Thyroid gland (tissue), 4 donors: ENCODE measurements around the gene LCP1. TPM values are rescaled to one million over a fixed set of nuclear protein-coding genes. Genes with fewer than 3 reads are reported as not detected.
"Not testable (repeated sequence)": the region's sequence is repeated elsewhere in the genome, so short reads cannot be mapped to it uniquely, and the experiment has no call there.

Experiments used
- DNase-seq, 2 donors: peaks; one replicate each; pipeline ENCODE4 v3.0.0-alpha.2; 2019
- H3K27ac ChIP-seq, 3 donors: fragments of 200-600 bp; sonication (generic); 1 replicate in 2 of 3; 2 replicates in 1 of 3; pipeline ENCODE4 v1.5.1; 2016 to 2019; ENCODE audit warnings: mild to moderate bottlenecking in 1 of 3, moderate library complexity in 1 of 3
- H3K27me3 ChIP-seq: fragments of 200-600 bp; sonication (generic); one replicate; pipeline ENCODE4 v1.5.1; 2019
- H3K36me3 ChIP-seq, 2 donors: fragments of 200-600 bp; sonication (generic); one replicate each; pipeline ENCODE4 v1.5.1; 2016 to 2019
- H3K4me1 ChIP-seq, 2 donors: fragments of 200-600 bp; sonication (generic); one replicate each; pipeline ENCODE4 v1.5.1; 2017 to 2019
- H3K4me3 ChIP-seq, 3 donors: fragments of 200-600 bp; sonication (generic); replicated peaks in 1 of 3; 1 replicate in 2 of 3; 2 replicates in 1 of 3; pipeline ENCODE4 v1.5.1; 2016; ENCODE audit warnings: mild to moderate bottlenecking in 1 of 3
- H3K9me3 ChIP-seq: fragments of 200-600 bp; sonication (generic); one replicate; pipeline ENCODE4 v1.5.1; 2017
- POLR2A ChIP-seq, 2 donors: fragments of 450-650 bp; IDR thresholded peaks; one replicate each; pipeline ENCODE4 v1.6.1; 2017; ENCODE audit warnings: antibody characterized with exemption in 2 of 2, mild to moderate bottlenecking in 2 of 2, moderate library complexity in 1 of 2
- WGBS, 2 donors: methylation state at CpG; one replicate each; pipeline ENCODE4 v1.1.5; 2017; 5-methylcytosine and 5-hydroxymethylcytosine counted together
- intact Hi-C: fragments of 100-400 bp; cut with DNase I; formaldehyde crosslinking; loops from one replicate; pipeline ENCODE4 v1.15.1; 2023
- total RNA-seq, 4 donors: library from RNA; depleted of rRNA; stranded (reverse); fragments of >200 nt; gene quantifications; one replicate each; pipeline ENCODE4 v1.2.3, GENCODE V29; 2016
- TF ChIP-seq, protein P1 (sequence below), 6 experiments: fragments of 200-600 bp in 3 of 6; fragments of 450-650 bp in 3 of 6; sonication (generic) in 3 of 6; IDR thresholded peaks; one replicate each; pipeline ENCODE4 v1.5.1; 2016 to 2019; ENCODE audit warnings: antibody characterized with exemption in 6 of 6, mild to moderate bottlenecking in 2 of 6, inconsistent platforms in 1 of 6, moderate library complexity in 1 of 6

Gene LCP1, protein sequence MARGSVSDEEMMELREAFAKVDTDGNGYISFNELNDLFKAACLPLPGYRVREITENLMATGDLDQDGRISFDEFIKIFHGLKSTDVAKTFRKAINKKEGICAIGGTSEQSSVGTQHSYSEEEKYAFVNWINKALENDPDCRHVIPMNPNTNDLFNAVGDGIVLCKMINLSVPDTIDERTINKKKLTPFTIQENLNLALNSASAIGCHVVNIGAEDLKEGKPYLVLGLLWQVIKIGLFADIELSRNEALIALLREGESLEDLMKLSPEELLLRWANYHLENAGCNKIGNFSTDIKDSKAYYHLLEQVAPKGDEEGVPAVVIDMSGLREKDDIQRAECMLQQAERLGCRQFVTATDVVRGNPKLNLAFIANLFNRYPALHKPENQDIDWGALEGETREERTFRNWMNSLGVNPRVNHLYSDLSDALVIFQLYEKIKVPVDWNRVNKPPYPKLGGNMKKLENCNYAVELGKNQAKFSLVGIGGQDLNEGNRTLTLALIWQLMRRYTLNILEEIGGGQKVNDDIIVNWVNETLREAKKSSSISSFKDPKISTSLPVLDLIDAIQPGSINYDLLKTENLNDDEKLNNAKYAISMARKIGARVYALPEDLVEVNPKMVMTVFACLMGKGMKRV
- 10 to 100 TPM in 2 of 4 donors, 1 to 10 TPM in 2; 8.7 to 27.3 (median 11.9) TPM for total RNA-seq

DNA sequence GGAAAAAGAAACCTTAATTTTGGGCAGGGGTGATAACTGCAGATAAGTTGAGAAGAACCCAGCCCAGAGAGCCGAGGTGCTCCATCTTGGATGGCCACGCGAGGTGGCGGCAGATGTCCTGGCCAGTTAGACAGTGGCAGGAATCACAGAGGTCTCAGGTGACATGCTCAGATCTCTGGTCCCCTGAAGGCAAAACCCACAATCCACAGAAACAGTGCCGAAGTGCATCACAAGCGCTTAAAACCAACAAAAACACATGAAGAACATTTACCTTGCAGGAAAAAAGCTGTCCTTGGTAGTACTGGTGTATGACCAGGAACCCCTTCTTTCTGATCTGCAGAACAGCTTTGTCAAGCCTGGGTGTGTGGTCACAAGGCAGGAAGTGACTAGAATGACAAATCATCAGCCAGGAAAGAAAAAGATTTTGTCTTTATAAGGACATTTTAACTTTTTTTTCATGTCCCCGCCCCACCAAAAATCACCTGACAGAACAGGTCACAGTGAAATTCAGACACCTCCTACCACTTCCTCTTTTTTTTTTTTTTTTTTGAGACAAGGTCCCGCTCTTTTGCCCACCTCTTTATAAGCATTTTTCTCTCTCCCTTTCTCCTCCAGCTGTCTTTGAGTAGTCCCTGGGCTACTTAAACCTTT lies at the start of gene LCP1:
LCP1 (minus strand) TSS at position 338 of the 651 bp plus-strand sequence. CDS start 22,515 bp downstream, outside the sequence.
- no peak for TF ChIP-seq POLR2A (IDR thresholded peaks at IDR 0.05)
- TF ChIP-seq, protein P1, sequence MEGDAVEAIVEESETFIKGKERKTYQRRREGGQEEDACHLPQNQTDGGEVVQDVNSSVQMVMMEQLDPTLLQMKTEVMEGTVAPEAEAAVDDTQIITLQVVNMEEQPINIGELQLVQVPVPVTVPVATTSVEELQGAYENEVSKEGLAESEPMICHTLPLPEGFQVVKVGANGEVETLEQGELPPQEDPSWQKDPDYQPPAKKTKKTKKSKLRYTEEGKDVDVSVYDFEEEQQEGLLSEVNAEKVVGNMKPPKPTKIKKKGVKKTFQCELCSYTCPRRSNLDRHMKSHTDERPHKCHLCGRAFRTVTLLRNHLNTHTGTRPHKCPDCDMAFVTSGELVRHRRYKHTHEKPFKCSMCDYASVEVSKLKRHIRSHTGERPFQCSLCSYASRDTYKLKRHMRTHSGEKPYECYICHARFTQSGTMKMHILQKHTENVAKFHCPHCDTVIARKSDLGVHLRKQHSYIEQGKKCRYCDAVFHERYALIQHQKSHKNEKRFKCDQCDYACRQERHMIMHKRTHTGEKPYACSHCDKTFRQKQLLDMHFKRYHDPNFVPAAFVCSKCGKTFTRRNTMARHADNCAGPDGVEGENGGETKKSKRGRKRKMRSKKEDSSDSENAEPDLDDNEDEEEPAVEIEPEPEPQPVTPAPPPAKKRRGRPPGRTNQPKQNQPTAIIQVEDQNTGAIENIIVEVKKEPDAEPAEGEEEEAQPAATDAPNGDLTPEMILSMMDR (IDR thresholded peaks at IDR 0.05): no peak
- H3K9me3 ChIP-seq: no peaks in the 10 kb centered on the region
- no peak within 1 kb of the TSS for H3K4me3 ChIP-seq
- H3K36me3 ChIP-seq: no peaks in the 10 kb centered on the region
- no peaks in the 10 kb centered on the region for H3K4me1 ChIP-seq
- intact Hi-C loops: no loop called here
- 68 to 79% methylated on average over 8 of the region's 8 CpGs for WGBS, 2 donors
- H3K27ac ChIP-seq: no peak within 1 kb of the TSS
- DNase-seq: peak in 1 of 2 donors; percentile 10
- H3K27me3 ChIP-seq: no peaks in the 10 kb centered on the region

DNA sequence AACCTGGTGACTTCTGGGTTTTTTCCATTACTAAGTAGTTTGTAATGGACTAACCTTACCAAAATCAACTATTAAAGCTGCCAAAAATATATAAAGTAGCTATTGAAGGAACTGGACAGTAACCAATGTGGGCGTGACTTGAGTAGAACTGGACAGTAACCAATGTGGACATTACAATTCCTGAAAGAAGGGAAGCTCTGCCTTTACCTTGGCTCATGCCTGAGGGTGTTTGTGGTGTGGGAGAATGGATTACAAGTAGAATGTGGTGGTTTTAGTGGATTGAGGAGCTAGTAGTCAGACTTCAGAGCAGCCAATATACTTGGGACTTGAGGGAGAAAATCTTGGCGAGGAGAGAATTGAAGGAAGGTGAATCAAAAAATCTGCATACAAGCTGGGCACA lies 47.3 kb upstream of the LCP1 start:
- 93 to 98% methylated on average over 2 of the region's 2 CpGs for WGBS, 2 donors
- Histone ChIP-seq H3K9me3 (no peaks in the 10 kb centered on the region), H3K4me1 (no peaks in the 10 kb centered on the region), H3K4me3 (no peak overlapping the region), H3K36me3 (no peaks in the 10 kb centered on the region), H3K27ac (no peak overlapping the region), H3K27me3 (no peaks in the 10 kb centered on the region)
- no peak for DNase-seq
- TF ChIP-seq POLR2A (IDR thresholded peaks at IDR 0.05): no peak
- TF ChIP-seq, protein P1 (IDR thresholded peaks at IDR 0.05): no peak
- intact Hi-C loops: no loop called here

DNA sequence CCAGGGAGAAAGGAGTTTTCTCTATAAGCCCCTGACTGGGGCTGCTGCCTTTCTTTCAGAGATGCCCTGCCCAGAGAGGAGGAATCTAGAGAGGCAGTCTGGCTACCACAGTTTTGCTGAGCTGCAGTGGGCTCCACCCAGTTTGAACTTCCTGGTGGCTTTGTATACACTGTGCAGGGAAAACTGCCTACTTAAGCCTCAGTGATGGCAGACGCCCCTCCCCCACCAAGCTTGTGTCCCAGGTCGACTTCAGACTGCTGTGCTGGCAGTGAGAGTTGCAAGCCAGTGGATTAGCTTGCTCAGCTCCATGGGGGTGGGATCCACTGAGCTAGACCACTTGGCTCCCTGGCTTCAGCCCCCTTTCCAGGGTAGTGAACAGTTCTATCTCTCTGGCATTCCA lies 38.3 kb upstream of the LCP1 start:
- H3K27ac ChIP-seq, H3K36me3 ChIP-seq, H3K27me3 ChIP-seq, H3K9me3 ChIP-seq, H3K4me1 ChIP-seq, H3K4me3 ChIP-seq, intact Hi-C loops: not testable (repeated sequence)
- DNase-seq: peak; percentile 29 to 54
- 6% methylated on average over 2 of the region's 2 CpGs; no CpG with 5 or more reads in 1 of the 2 donors for WGBS, 2 donors

DNA sequence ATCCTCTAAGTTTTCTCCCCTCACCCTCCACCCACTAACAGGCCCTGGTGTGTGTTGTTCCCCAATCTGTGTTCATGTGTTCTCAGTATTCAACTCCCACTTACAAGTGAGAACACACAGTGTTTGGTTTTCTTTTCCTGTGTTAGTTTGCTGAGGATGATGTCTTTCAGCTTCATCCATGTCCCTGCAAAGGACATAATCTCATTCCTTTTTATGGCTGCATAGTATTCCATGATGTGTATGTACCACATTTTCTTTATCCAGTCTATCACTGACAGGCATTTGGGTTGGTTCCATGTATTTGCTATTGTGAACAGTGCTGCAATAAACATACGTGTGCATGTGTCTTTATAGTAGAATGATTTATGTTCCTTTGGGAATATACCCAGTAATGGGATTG lies 32.8 kb upstream of the LCP1 start:
- H3K36me3 ChIP-seq, H3K9me3 ChIP-seq, H3K4me3 ChIP-seq, H3K27me3 ChIP-seq, H3K27ac ChIP-seq, intact Hi-C loops, DNase-seq, H3K4me1 ChIP-seq: not testable (repeated sequence)
- 94% methylated on average over 1 of the region's 1 CpG for WGBS, 2 donors

DNA sequence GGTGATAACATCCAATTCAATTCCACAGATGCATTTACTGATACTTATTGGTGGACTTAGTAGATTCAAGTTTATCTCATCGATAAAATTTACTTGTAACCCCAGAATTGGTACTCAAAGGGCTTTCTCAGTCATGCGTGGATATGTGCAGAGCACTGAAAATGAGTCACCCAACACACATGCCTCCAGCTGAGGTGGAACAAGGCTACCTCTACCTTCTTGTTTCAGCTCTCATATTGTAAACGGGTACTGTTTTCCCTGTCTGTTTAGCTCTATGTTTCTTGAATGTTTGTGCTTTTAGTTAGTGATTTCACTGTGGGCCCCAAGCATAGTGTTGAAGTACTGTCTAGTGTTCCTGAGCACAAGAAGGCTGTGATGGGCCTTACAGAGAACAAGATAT lies 31.3 kb upstream of the LCP1 start:
- no peak for DNase-seq
- 88 to 96% methylated on average over 3 of the region's 3 CpGs for WGBS, 2 donors
- Histone ChIP-seq H3K27me3 (no peaks in the 10 kb centered on the region), H3K36me3 (no peaks in the 10 kb centered on the region), H3K27ac (no peak overlapping the region), H3K4me1 (peaks cover 0 to 3% of the 10 kb centered on the region in 2 donors), H3K9me3 (no peaks in the 10 kb centered on the region), H3K4me3 (no peak overlapping the region)
- intact Hi-C loops: no loop called here
- TF ChIP-seq, protein P1 (IDR thresholded peaks at IDR 0.05): no peak
- no peak for TF ChIP-seq POLR2A (IDR thresholded peaks at IDR 0.05)
